Midbrain (tissue), 1 donor: ENCODE results near the gene CALHM1.
"Not testable (repeated sequence)": the region's sequence is repeated elsewhere in the genome, so short reads cannot be mapped to it uniquely, and the experiment has no call there.

Experiments used
- DNase-seq: peaks from one replicate; lab custom pipeline; 2025; lab: John Stamatoyannopoulos, UW

Gene CALHM1

DNA sequence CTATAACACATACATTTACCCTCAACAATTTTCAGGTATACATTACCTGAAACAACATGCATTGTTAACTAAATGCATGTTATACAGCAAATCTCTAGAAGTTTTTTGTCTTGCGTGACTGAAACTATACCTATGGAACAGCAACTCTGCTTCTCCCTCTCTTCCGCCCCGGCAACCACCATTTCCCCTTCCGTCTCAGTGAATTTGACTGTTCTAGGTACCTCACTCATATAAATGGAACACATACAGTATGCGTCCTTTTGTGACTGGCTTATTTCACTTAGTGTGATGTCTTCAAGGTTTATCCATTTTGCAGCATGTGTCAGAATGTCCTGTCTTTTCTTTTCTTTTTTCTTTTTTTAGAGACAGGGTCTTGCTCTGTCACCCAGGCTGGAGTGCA is 29.1 kb downstream of the CALHM1 start:
- DNase-seq, result no peak

DNA sequence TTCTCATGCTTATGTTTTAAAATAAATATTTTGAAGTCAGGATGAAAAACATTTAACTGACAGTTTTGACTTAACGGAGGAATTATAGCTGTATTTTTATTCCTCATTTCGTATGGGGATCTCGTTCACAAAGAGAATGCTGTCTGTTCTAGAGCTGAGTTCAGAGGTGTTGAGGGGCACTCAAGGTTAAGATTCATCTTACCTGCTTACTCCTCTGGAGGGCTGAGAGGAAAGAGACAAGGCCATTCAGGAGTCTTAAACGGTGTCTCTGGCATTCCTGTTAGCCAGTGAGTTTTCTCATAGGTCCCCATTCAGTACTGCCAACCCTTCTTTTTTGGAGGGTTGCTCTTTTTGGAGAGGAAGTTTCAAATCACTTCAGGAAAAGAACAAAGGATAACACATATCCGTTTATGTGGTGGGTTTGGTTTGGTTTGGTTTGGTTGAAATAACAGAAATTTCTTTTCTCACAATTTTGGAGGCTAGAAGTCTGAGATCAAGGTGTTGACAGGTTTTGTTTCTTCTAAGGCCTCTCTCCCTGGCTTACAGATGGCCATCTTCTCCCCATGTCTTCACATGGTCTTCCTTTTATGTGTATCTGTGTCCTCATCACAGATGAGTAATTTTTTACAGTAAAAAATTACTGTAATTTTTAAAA is 29.6 kb downstream of the CALHM1 start:
- DNase-seq, result no peak

DNA sequence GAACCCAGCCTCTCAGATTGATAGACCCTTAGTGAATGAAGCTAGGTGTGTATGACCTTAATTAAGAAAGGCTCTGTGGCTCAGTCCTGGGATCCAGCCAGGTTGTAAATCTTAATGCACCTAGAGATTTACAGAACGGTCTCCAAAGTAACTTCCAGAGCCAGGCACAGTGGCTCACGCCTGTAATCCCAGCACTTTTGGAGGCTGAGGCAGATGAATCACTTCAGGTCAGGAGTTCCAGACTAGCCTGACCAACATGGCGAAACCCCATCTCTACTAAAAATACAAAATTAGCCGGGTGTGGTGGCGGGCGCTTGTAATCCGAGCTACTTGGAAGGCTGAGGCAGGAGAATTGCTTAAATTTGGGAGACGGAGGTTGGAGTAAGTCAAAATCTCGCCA is 30.8 kb downstream of the CALHM1 start:
- DNase-seq, result no peak

DNA sequence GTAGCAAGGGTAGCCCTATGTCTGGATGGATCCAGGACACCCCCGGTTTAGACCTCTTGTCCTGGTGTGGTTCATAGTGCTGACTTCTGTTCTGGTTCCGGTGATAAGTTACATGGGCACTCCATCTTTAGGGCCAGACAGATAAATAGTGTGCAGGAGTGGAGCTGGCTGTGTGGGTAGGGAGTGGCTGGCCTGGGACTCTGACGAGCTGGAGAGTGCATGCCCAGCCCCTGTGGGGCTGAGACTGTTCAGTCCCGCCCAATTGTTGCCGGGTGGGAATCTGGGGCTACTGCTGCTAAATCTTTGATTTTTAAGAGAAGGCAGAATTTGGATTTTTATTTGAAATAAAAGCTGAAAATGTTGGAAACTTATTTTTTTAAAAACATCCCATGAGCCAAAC is 35.0 kb downstream of the CALHM1 start:
- no peak for DNase-seq

DNA sequence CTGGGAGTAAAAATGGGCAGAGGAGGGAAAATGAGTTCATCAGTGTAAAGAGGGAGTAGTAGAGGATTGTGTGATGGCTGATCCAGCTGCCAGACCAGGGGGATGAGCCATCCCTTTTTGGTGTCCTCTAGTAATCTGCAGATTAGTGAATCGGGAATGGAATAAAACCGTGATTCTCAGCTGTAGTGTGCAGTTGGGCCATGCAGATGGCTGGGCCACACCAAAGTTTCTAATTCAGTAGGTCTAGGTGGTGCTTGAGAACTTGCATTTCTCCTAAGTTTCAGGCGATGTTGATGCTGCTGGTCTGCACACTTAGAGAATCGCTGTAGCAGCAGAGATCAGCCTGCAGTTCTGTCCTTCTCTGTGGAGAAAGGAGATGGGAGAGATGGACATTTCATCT is 39.6 kb downstream of the CALHM1 start:
- no peak for DNase-seq

DNA sequence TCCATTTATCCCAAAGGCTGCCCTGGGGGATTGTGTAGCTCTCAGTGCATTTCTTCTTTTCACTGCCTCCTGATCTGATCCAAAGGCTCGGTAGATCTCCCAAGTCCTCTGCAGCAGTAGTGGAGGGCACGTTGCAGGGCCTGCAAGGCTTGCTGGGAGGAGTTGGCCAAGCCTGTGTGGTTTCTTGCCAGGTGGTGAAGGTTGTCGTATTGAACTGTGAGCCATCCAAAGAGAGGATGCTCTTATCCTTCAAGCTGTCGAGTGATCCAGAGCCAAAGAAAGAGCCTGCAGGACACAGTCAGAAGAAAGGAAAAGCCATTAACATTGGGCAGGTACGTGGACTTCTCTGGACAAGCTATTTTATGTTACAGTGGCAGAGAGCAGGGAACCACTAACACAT is 41.1 kb downstream of the CALHM1 start:
- no peak for DNase-seq

DNA sequence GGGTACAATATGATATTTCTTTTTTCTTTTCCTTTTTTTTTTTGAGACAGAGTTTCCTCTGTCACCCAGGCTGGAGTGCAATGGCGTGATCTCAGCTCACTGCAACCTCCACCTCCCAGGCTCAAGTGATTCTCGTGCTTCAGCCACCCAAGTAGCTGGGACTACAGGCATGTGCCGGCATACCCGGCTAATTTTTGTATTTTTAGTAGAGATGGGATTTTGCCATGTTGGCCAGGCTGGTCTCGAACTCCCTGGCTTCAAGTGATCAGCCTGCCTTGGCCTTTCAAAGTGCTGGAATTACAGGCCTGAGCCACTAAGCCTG is 41.6 kb downstream of the CALHM1 start:
- DNase-seq, result not testable (repeated sequence)

DNA sequence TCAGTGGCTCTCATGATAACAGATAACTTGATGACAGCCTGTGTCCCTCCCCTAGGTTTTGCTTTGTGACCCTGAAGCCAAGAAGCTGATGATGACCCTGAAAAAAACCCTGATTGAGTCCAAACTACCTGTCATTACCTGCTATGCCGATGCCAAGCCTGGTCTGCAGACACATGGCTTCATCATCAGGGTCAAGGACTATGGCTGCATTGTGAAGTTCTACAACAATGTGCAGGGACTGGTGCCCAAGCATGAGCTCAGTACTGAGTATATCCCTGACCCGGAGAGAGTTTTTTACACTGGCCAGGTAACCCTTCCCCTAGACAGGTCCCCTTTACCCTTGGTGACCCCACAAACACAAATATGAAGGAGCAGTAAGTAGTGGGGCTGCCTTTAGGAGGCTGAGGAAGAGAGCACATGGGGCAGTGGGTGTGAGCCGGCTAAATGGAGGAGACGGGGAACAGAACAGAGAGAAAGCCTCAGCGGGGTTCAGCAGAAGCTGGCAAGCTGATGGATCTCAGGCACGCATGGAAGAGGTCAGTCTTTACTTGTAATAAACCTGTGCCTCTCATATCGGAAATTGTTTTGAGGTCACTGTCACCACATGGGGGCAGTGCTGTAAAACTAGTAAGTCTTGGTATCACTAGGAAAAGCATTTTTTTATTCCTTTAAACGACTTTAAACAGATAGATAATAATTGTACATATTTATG is 42.1 kb downstream of the CALHM1 start:
- peak; percentile 44 for DNase-seq

DNA sequence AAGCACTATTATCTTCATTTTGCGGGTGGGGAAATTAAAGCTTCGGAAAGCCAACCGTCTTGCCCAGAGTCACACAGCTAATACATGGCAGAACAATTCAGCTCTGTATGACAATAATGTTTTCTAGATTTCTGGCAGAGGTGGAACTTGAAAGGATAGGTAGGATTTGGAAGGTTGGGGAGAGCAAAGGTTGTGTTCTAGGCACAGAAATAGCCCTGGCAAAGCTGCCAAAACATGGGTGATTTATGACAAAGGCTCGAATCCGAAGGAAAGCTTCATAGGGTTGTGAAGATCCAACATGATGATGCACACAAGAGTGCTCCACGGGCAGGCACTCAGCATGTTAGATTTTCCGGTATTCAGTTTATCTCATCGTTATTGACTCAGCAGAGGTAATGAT is 43.1 kb downstream of the CALHM1 start:
- DNase-seq, result no peak

DNA sequence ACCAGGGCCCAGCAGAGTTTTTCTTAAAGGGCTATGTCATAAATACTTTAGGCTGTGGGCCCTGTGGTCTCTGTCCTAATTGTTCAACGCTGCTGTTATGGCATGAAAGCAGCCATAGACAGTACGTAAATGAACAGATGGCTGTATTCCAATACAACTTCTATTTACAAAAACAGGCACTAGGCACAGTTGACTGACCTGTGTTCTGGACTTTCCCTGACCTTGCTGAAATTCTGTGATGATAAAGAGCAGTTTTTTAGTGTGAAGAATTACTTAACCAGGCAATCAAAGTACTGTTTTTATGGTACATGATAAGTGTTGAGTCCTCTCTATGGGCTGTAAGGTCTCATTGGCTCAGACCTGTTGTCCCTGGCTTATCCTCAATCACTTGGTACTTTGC is 45.1 kb downstream of the CALHM1 start:
- no peak for DNase-seq
